SK-N-SH treated with all-trans-retinoic acid at 6 μM for 48 hours (cell line): Measurements from ENCODE around the gene TMEM41A.

Source experiments
- ARNTL ChIP-seq: fragments of 450-650 bp; formaldehyde crosslinking; IDR thresholded peaks from 2 replicates; pipeline ENCODE4 v1.5.0; 2020; ENCODE audit warnings: low read depth, mild to moderate bottlenecking, moderate library complexity, borderline replicate concordance
- BACH2 ChIP-seq: fragments of 250-450 bp; sonication (Bioruptor Pico); IDR thresholded peaks from 2 replicates; pipeline ENCODE4 v1.9.0; 2021; ENCODE audit warnings: mild to moderate bottlenecking, borderline replicate concordance
- CREB5 ChIP-seq: fragments of 250-450 bp; sonication (Bioruptor Pico); IDR thresholded peaks from 2 replicates; pipeline ENCODE4 v1.5.1; 2020; ENCODE audit warnings: low read depth, mild to moderate bottlenecking, moderate library complexity
- ESRRG ChIP-seq: fragments of 250-450 bp; sonication (Bioruptor Pico); IDR thresholded peaks from 2 replicates; pipeline ENCODE4 v1.6.1; 2021; ENCODE audit warnings: mild to moderate bottlenecking
- OSR1 ChIP-seq: fragments of 250-450 bp; sonication (Bioruptor Pico); IDR thresholded peaks from 2 replicates; pipeline ENCODE4 v1.8.0; 2022; ENCODE audit warnings: moderate library complexity, mild to moderate bottlenecking, inconsistent platforms
- PATZ1 ChIP-seq: fragments of 250-450 bp; sonication (Bioruptor Pico); IDR thresholded peaks from 2 replicates; pipeline ENCODE4 v1.8.0; 2020; ENCODE audit warnings: mild to moderate bottlenecking, moderate library complexity, borderline replicate concordance
- SNAI2 ChIP-seq: fragments of 250-450 bp; sonication (Bioruptor Pico); IDR thresholded peaks from 2 replicates; pipeline ENCODE4 v1.5.0; 2020; ENCODE audit warnings: mild to moderate bottlenecking, moderate library complexity
- TCF4 ChIP-seq: fragments of 250-450 bp; sonication (Bioruptor Pico); IDR thresholded peaks from 2 replicates; pipeline ENCODE4 v1.8.0; 2021; ENCODE audit warnings: mild to moderate bottlenecking, moderate library complexity, borderline replicate concordance
- TOX ChIP-seq: fragments of 250-450 bp; sonication (Bioruptor Pico); IDR thresholded peaks from 2 replicates; pipeline ENCODE4 v1.8.0; 2021; ENCODE audit warnings: mild to moderate bottlenecking, moderate library complexity, borderline replicate concordance
- ZFP3 ChIP-seq: fragments of 250-450 bp; sonication (Bioruptor Pico); IDR thresholded peaks from 2 replicates; pipeline ENCODE4 v1.5.0; 2020; ENCODE audit warnings: mild to moderate bottlenecking, moderate library complexity
- ZFP30 ChIP-seq: fragments of 450-650 bp; formaldehyde crosslinking; IDR thresholded peaks from 2 replicates; pipeline ENCODE4 v1.5.0; 2022; ENCODE audit warnings: mild to moderate bottlenecking, moderate library complexity
- ZNF70 ChIP-seq: fragments of 450-650 bp; formaldehyde crosslinking; IDR thresholded peaks from 2 replicates; pipeline ENCODE4 v1.5.0; 2020; ENCODE audit warnings: mild to moderate bottlenecking, moderate library complexity
- ZNF8 ChIP-seq: fragments of 450-650 bp; formaldehyde crosslinking; IDR thresholded peaks from 2 replicates; pipeline ENCODE4 v1.5.0; 2020; ENCODE audit warnings: mild to moderate bottlenecking, moderate library complexity
- TF ChIP-seq, protein P1 (sequence below): fragments of 250-450 bp; sonication (Bioruptor Pico); IDR thresholded peaks from 2 replicates; pipeline ENCODE4 v1.5.1; 2021; ENCODE audit warnings: mild to moderate bottlenecking, moderate library complexity

GRCh38 chr3:185444329-185444728 lies 54.5 kb downstream of the TMEM41A start:
- TF ChIP-seq SNAI2 (CRISPR knock-in tag): no peak
- TF ChIP-seq OSR1 (CRISPR knock-in tag): no peak
- no peak for TF ChIP-seq ARNTL (CRISPR knock-in tag)
- no peak for TF ChIP-seq CREB5 (CRISPR knock-in tag)
- no peak for TF ChIP-seq ZFP3 (CRISPR knock-in tag)
- no peak for TF ChIP-seq ESRRG (CRISPR knock-in tag)
- no peak for TF ChIP-seq ZFP30
- no peak for TF ChIP-seq ZNF8 (CRISPR knock-in tag)
- TF ChIP-seq, protein P1, sequence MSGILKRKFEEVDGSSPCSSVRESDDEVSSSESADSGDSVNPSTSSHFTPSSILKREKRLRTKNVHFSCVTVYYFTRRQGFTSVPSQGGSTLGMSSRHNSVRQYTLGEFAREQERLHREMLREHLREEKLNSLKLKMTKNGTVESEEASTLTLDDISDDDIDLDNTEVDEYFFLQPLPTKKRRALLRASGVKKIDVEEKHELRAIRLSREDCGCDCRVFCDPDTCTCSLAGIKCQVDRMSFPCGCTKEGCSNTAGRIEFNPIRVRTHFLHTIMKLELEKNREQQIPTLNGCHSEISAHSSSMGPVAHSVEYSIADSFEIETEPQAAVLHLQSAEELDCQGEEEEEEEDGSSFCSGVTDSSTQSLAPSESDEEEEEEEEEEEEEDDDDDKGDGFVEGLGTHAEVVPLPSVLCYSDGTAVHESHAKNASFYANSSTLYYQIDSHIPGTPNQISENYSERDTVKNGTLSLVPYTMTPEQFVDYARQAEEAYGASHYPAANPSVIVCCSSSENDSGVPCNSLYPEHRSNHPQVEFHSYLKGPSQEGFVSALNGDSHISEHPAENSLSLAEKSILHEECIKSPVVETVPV (CRISPR knock-in tag): no peak
- TF ChIP-seq BACH2 (CRISPR knock-in tag): no peak
- TF ChIP-seq TOX (CRISPR knock-in tag): no peak
- TF ChIP-seq ZNF70: no peak
- no peak for TF ChIP-seq PATZ1 (CRISPR knock-in tag)
- no peak for TF ChIP-seq TCF4 (CRISPR knock-in tag)
